Spleen (tissue), 11 donors: ENCODE measurements around the gene ATF4. TPM values are rescaled to one million over a fixed set of nuclear protein-coding genes. Genes with fewer than 3 reads are reported as not detected.
A peak's percentile ranks its signal among the peaks of the same experiment; 100 is the strongest.

Experiments used
- DNase-seq: peaks from one replicate; pipeline ENCODE4 v3.0.0-alpha.2; 2020
- H3K27ac ChIP-seq, 8 donors: fragments of 200-600 bp; sonication (generic) in 7 of 8; 1 replicate in 4 of 8; 2 replicates in 4 of 8; pipeline versions ENCODE4 v1.5.0 to v1.8.0; 2016 to 2021; ENCODE audit warnings: inconsistent platforms in 4 of 8, mild to moderate bottlenecking in 4 of 8, moderate library complexity in 1 of 8
- H3K27me3 ChIP-seq, 7 donors: fragments of 200-600 bp; sonication (generic) in 6 of 7; replicated peaks in 1 of 7; 1 replicate in 4 of 7; 2 replicates in 3 of 7; pipeline versions ENCODE4 v1.5.0 to v1.8.0; 2016 to 2021; ENCODE audit warnings: inconsistent platforms in 3 of 7, mild to moderate bottlenecking in 1 of 7
- H3K36me3 ChIP-seq, 6 donors: fragments of 200-600 bp; sonication (generic) in 5 of 6; 1 replicate in 4 of 6; 2 replicates in 2 of 6; pipeline versions ENCODE4 v1.5.0 to v1.8.0; 2016 to 2021; ENCODE audit warnings: inconsistent platforms in 2 of 6
- H3K4me1 ChIP-seq, 6 donors: fragments of 200-600 bp; sonication (generic) in 5 of 6; 1 replicate in 3 of 6; 2 replicates in 3 of 6; pipeline versions ENCODE4 v1.5.0 to v1.8.0; 2016 to 2021; ENCODE audit warnings: inconsistent platforms in 3 of 6
- H3K4me3 ChIP-seq, 8 donors: fragments of 200-600 bp; sonication (generic) in 7 of 8; 1 replicate in 4 of 8; 2 replicates in 4 of 8; pipeline versions ENCODE4 v1.5.0 to v1.8.0; 2016 to 2021; ENCODE audit warnings: inconsistent platforms in 4 of 8, mild to moderate bottlenecking in 4 of 8, moderate library complexity in 2 of 8
- H3K9me3 ChIP-seq, 8 donors: fragments of 200-600 bp; sonication (generic) in 7 of 8; 1 replicate in 4 of 8; 2 replicates in 4 of 8; pipeline versions ENCODE4 v1.5.0 to v1.8.0; 2016 to 2021; ENCODE audit warnings: inconsistent platforms in 4 of 8
- POLR2A ChIP-seq, 3 donors: fragments of 450-650 bp; IDR thresholded peaks; one replicate each; pipeline ENCODE4 v1.5.1; 2017; ENCODE audit warnings: antibody characterized with exemption in 3 of 3, mild to moderate bottlenecking in 1 of 3
- POLR2AphosphoS5 ChIP-seq, 3 donors: sonication (generic); formaldehyde crosslinking; IDR thresholded peaks; one replicate each; pipeline ENCODE4 v1.5.1; 2017; ENCODE audit warnings: antibody characterized with exemption in 3 of 3
- WGBS, 5 donors: extraction: QIAGEN DNeasy Blood & Tissue Kit in 3 of 5; methylation state at CpG; one replicate each; pipeline versions ENCODE4 v1.1.5 to v1.1.7; 2013 to 2018; 5-methylcytosine and 5-hydroxymethylcytosine counted together
- intact Hi-C: fragments of 100-400 bp; cut with DNase I; formaldehyde crosslinking; loops from one replicate; pipeline ENCODE4 v1.15.0; 2023; ENCODE audit warnings: low total_unique reads
- polyA plus RNA-seq, 3 donors: library from polyadenylated mRNA; stranded (reverse); fragments of 200-250 nt; gene quantifications; one replicate each; pipeline ENCODE4 v1.2.1, GENCODE V29; 2013
- total RNA-seq, 7 donors: library from RNA; depleted of rRNA in 3 of 7; stranded (reverse); fragments of >200 nt in 3 of 7; fragmentation: NEBNext Ultra II Directional in 4 of 7; extraction: Animal tissue kit (Norgen Biotek cat#: 25700) in 4 of 7; gene quantifications; one replicate each; pipeline versions ENCODE4 v1.1.0 to v1.2.1, GENCODE V29; 2016 to 2021
- TF ChIP-seq, protein P1 (sequence below), 11 experiments: fragments of 200-600 bp in 7 of 11; fragments of 450-650 bp in 4 of 11; sonication (generic) in 4 of 11; IDR thresholded peaks in 8 of 11; conservative IDR thresholded peaks in 3 of 11; 1 replicate in 7 of 11; 2 replicates in 4 of 11; pipeline versions ENCODE4 v1.4.0 to v1.8.0; 2016 to 2021; ENCODE audit warnings: antibody characterized with exemption in 11 of 11, inconsistent platforms in 4 of 11, mild to moderate bottlenecking in 1 of 11
- donor health status: healthy with polysubstance abuse.
- donor health status: DM: no; HTN: no; CAD: no; lungs with moderate emphysema.
- donor health status: DM: no; HTN: no; CAD: no.
- donor health status: Bipolar disorder and iron deficiency.
- donor health status: healthy.
- donor health status: DM: no; HTN: no; CAD: no.
- donor health status: DM: yes; HTN: yes; CAD: no.

ATF4 gene
- total and polyA plus RNA-seq, 10 donors, result 190 to 414 (median 274) TPM

DNA sequence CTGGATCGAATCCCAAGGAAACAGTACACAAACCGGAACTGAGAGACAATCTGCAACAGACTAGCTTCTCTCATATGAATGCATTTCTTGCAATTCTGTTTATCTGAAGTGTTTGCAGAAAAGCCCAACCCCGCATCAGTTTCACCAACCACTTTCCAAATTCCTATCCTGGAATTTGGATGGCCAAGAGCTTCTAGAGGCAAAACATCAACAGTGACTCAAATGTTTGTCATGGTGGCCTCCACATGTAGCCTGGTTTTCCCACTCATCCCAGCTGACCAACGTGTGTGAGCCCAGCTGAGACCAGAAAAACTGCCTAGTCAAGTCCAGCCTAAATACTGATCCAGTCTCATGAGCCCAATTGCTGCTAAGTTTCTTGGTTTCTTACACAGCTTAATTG is 26.6 kb upstream of the ATF4 start:
- TF ChIP-seq POLR2A (IDR thresholded peaks at IDR 0.05), result no peak
- TF ChIP-seq, protein P1, sequence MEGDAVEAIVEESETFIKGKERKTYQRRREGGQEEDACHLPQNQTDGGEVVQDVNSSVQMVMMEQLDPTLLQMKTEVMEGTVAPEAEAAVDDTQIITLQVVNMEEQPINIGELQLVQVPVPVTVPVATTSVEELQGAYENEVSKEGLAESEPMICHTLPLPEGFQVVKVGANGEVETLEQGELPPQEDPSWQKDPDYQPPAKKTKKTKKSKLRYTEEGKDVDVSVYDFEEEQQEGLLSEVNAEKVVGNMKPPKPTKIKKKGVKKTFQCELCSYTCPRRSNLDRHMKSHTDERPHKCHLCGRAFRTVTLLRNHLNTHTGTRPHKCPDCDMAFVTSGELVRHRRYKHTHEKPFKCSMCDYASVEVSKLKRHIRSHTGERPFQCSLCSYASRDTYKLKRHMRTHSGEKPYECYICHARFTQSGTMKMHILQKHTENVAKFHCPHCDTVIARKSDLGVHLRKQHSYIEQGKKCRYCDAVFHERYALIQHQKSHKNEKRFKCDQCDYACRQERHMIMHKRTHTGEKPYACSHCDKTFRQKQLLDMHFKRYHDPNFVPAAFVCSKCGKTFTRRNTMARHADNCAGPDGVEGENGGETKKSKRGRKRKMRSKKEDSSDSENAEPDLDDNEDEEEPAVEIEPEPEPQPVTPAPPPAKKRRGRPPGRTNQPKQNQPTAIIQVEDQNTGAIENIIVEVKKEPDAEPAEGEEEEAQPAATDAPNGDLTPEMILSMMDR (IDR thresholded peaks at IDR 0.05 in 8 of 11, conservative IDR thresholded peaks at IDR 0.05 in 3 of 11), result no peak
- TF ChIP-seq POLR2AphosphoS5 (IDR thresholded peaks at IDR 0.05), result no peak

DNA sequence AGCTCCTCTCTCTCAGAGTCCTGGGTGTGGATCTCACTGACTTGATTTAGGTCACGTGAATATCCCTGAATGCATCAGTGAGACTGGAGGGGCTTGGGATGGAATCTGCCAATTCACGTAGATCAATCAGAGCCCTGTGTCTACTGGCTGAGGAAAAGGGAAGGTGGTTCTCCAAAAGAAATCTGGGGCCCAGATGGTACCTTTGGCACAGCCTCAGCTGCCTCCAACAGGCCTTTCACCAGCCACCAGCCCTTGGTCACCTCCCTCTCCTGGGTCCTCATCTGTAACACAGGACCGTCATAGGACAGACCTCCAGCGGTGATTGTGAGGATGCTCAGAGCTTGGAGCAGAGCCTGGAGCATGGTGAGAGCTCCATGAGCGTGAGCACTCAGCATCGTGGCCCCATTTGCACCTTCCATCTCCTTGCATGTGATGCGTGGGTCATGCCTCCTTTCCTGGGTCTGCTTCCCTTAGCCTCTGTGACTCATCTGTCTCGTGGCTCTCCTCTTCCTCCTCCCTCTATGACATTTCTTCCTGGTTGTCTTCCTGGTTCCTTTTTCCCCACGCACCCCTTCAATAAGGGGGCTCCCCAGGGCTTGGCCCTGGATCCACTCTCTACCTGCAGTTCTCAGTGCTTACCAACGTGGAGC is 25.8 kb upstream of the ATF4 start:
- Histone ChIP-seq H3K9me3 (no peaks in the 10 kb centered on the region), H3K27me3 (no peaks in the 10 kb centered on the region), H3K36me3 (no peaks in the 10 kb centered on the region), H3K4me3 (no peak overlapping the region), H3K4me1 (peaks cover 5 to 56% (median 21%) of the 10 kb centered on the region in 6 donors), H3K27ac (peak overlapping the region in 1 of 8 donors; percentile 57)
- intact Hi-C loops, result loop anchor here (5.0 to 10.0 kb wide), 2 partner anchors 33 to 90 kb away; no protein-coding TSS in a partner anchor
- WGBS, 5 donors, result 72 to 83% (median 76%) methylated on average over 10 of the region's 10 CpGs
- TF ChIP-seq POLR2A (IDR thresholded peaks at IDR 0.05) (no peak), POLR2AphosphoS5 (IDR thresholded peaks at IDR 0.05) (no peak)
- TF ChIP-seq, protein P1 (IDR thresholded peaks at IDR 0.05 in 8 of 11, conservative IDR thresholded peaks at IDR 0.05 in 3 of 11), result no peak
- no peak for DNase-seq

More for the DNA sequence above, 26.6 kb upstream of the ATF4 start:
- H3K36me3 ChIP-seq, result peaks cover 0 to 2% (median 0%) of the 10 kb centered on the region in 6 donors
- H3K4me1 ChIP-seq, result peaks cover 6 to 58% (median 22%) of the 10 kb centered on the region in 6 donors
- H3K9me3 ChIP-seq, result no peaks in the 10 kb centered on the region
- no peak for DNase-seq
- H3K27me3 ChIP-seq, result no peaks in the 10 kb centered on the region
- no peak overlapping the region for H3K27ac ChIP-seq
- intact Hi-C loops, result loop anchor here (5.0 to 10.0 kb wide), 2 partner anchors 34 to 89 kb away; no protein-coding TSS in a partner anchor
- no peak overlapping the region for H3K4me3 ChIP-seq
- 65 to 92% (median 82%) methylated on average over 4 of the region's 4 CpGs for WGBS, 5 donors

DNA sequence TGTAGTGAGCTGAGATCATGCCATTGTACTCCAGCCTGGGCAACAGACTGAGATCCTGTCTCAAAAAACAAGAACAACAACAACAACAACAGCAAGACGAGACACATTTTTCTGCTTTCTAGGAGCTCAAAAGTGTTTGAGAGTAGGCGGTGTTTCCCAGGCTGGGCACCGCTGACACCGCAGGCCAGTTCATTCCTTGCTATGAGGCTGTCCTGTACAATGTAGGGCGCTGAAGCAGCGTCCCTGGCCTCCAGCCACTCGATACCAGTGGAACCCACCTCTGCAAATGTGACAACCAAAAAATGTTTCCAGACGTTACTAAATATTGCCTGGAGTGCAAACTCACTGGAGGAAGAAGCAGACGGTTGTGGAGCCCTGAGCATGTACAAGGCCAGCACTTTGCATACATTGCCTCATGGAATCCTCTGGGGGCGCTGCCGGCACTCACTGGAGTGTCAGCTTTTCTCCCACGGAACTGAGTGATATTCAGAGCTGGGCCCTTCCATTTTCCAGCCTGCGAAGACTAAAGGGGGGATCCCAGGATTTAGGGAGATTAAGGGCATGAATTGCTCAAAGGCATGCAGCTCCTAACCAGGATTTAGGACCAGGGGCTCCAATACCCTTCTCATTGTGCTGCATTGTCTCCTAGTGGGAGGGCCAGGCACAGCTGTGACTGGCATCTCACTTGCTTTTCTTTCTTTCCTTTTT is 24.1 kb upstream of the ATF4 start:
- Histone ChIP-seq H3K27ac (peak overlapping the region in 4 of 8 donors; percentile 23 to 57 (median 37)), H3K9me3 (no peaks in the 10 kb centered on the region), H3K27me3 (no peaks in the 10 kb centered on the region), H3K4me3 (no peak overlapping the region), H3K4me1 (peaks cover under 1 to 47% (median 15%) of the 10 kb centered on the region in 6 donors), H3K36me3 (no peaks in the 10 kb centered on the region)
- peak; percentile 89 for DNase-seq
- WGBS, 5 donors, result 40 to 45% (median 42%) methylated on average over 12 to 13 of the region's 13 CpGs
- TF ChIP-seq POLR2A (IDR thresholded peaks at IDR 0.05) (no peak), POLR2AphosphoS5 (IDR thresholded peaks at IDR 0.05) (no peak)
- TF ChIP-seq, protein P1 (IDR thresholded peaks at IDR 0.05 in 8 of 11, conservative IDR thresholded peaks at IDR 0.05 in 3 of 11), result peak; percentile 45 to 90 (median 78)
- intact Hi-C loops, result loop anchor here (10.0 kb wide), 1 partner anchor 91 kb away; no protein-coding TSS in a partner anchor

DNA sequence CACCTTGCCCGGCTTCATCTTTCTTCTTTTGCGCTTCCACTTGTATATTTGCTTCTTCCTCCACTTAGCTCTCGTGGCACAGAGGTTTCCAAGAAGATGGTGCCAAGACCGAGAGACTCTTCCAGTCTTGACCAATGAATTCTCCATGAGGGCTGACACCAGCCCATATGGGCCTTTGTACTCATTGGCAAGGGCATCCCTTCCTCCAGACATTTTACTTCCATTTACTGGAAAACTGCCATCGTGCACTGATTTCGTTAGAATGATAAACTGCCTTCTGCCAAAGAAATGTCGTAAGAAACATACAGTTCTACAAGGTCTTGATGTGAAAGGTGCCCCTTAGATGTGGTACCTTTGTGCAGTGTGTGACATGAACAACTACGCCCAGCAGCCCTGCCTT is 22.9 kb upstream of the ATF4 start:
- DNase-seq, result no peak
- TF ChIP-seq, protein P1 (IDR thresholded peaks at IDR 0.05 in 8 of 11, conservative IDR thresholded peaks at IDR 0.05 in 3 of 11), result no peak
- TF ChIP-seq POLR2AphosphoS5 (IDR thresholded peaks at IDR 0.05) (no peak), POLR2A (IDR thresholded peaks at IDR 0.05) (no peak)
- intact Hi-C loops, result loop anchor here (10.0 kb wide), 1 partner anchor 93 kb away; no protein-coding TSS in a partner anchor
- no peak overlapping the region for H3K4me3 ChIP-seq
- no peaks in the 10 kb centered on the region for H3K36me3 ChIP-seq
- no peaks in the 10 kb centered on the region for H3K27me3 ChIP-seq
- no peak overlapping the region for H3K27ac ChIP-seq
- peaks cover 4 to 55% (median 24%) of the 10 kb centered on the region in 6 donors for H3K4me1 ChIP-seq
- WGBS, 5 donors, result 86 to 90% (median 87%) methylated on average over 8 of the region's 8 CpGs
- H3K9me3 ChIP-seq, result no peaks in the 10 kb centered on the region
